HUDEP-2 (cell line): ENCODE data around the gene TM2D3.
A peak's percentile ranks its signal among the peaks of the same experiment; 100 is the strongest.

Experiments
- DNase-seq, 76 experiments: peaks; one replicate each; lab custom pipeline; 2025; ENCODE audit not compliant: unreplicated experiment in 76 of 76; lab: John Stamatoyannopoulos, UW

Gene TM2D3

GRCh38 chr15:101625980-101626379 is 26.2 kb downstream of the TM2D3 start:
- DNase-seq = no peak

GRCh38 chr15:101625184-101625583 is 27.0 kb downstream of the TM2D3 start:
- DNase-seq = no peak

GRCh38 chr15:101623367-101624304 is 28.5 kb downstream of the TM2D3 start:
- no peak for DNase-seq

GRCh38 chr15:101621961-101622360 is 30.2 kb downstream of the TM2D3 start:
- DNase-seq = no peak

GRCh38 chr15:101620671-101621070 is 31.5 kb downstream of the TM2D3 start:
- DNase-seq = no peak

GRCh38 chr15:101619615-101619865 is 32.6 kb downstream of the TM2D3 start:
- no peak for DNase-seq

- no peak for DNase-seq
Measured at GRCh38 chr15:101618851-101619614, 33.1 kb downstream of the TM2D3 start.

GRCh38 chr15:101618076-101618475 is 34.1 kb downstream of the TM2D3 start:
- no peak for DNase-seq

GRCh38 chr15:101617390-101617965 is 34.7 kb downstream of the TM2D3 start:
- DNase-seq = no peak

GRCh38 chr15:101615986-101616848 is 36.0 kb downstream of the TM2D3 start:
- DNase-seq = peak in 2 of 76 experiments; percentile 3 to 39

GRCh38 chr15:101615414-101615985 is 36.7 kb downstream of the TM2D3 start:
- no peak for DNase-seq

GRCh38 chr15:101614761-101615160 is 37.4 kb downstream of the TM2D3 start:
- no peak for DNase-seq

GRCh38 chr15:101614001-101614585 is 38.1 kb downstream of the TM2D3 start:
- DNase-seq = no peak

- DNase-seq = no peak
Measured at GRCh38 chr15:101613130-101614000, 38.8 kb downstream of the TM2D3 start.

- DNase-seq = no peak
Measured at GRCh38 chr15:101612676-101613075, 39.5 kb downstream of the TM2D3 start.

- no peak for DNase-seq
Measured at GRCh38 chr15:101611580-101612299, 40.4 kb downstream of the TM2D3 start.

- DNase-seq = no peak
Measured at GRCh38 chr15:101611007-101611406, 41.2 kb downstream of the TM2D3 start.

- DNase-seq = no peak
Measured at GRCh38 chr15:101610611-101611000, 41.6 kb downstream of the TM2D3 start.
